Measurements from ENCODE around the gene ST8SIA5. TPM values are rescaled to one million over a fixed set of nuclear protein-coding genes. Genes with fewer than 3 reads are reported as not detected.

The ST8SIA5 gene
- total and polyA plus RNA-seq, 2 donors (not counting 3 experiments of a cell fraction or from before 2014, with no cell fraction given) = 0.25 to 0.62 TPM

- Histone ChIP-seq H3K79me2 (ENCODE audit: control insufficient read depth, insufficient read depth, low read length) (no peaks in the 10 kb centered on the region), H2AFZ (ENCODE audit: low read depth, low read length) (no peak overlapping the region), H3K27ac (ENCODE audit: insufficient read depth, low read depth, low read length) (no peak overlapping the region), H4K20me1 (replicated peaks; ENCODE audit: control insufficient read depth, extremely low read depth, insufficient read depth, low read length) (no peaks in the 10 kb centered on the region), H3K4me2 (ENCODE audit: insufficient read depth, low read length) (no peak overlapping the region), H3K4me1 (ENCODE audit: control insufficient read depth, extremely low read depth, insufficient read depth, low read length) (no peaks in the 10 kb centered on the region), H3K9me1 (replicated peaks; ENCODE audit: control insufficient read depth, extremely low read depth, insufficient read depth, low read length) (no peaks in the 10 kb centered on the region), H3K36me3 (ENCODE audit: control insufficient read depth in 2 of 2, extremely low read depth in 1 of 2, insufficient read depth in 2 of 2, low read length in 2 of 2) (no peaks in the 10 kb centered on the region), H3K27me3 (ENCODE audit: control insufficient read depth in 2 of 2, insufficient read depth in 2 of 2, low read length in 2 of 2) (peaks cover 0 to 3% of the 10 kb centered on the region in 2 experiments), H3K9ac (replicated peaks; ENCODE audit: extremely low read depth, insufficient read depth, low read length) (no peak overlapping the region), H3K4me3 (replicated peaks in 1 of 3; ENCODE audit: insufficient read depth in 1 of 3, low read depth in 1 of 3, low read length in 3 of 3) (no peak overlapping the region), H3K9me3 (replicated peaks; ENCODE audit: control insufficient read depth, insufficient read depth, low read length) (no peaks in the 10 kb centered on the region)
- dilution Hi-C loops (cut with MboI; ENCODE audit: extremely low pct_ligation_motif_present, low sequenced_read_pairs) = no loop called here
- DNase-seq (ENCODE audit: low read depth, low spot score) = no peak
- POLR2A ChIA-PET = no interaction called here
- CTCF ChIA-PET = interaction anchor here (0.8 kb wide), 1 partner anchor 11 kb away, joined by 3 read pairs; no protein-coding TSS in a partner anchor
- intact Hi-C loops (cut with micrococcal nuclease) = no loop called here
- no TSS peak for BruUV-seq (replicated peaks)
- no peak for TF ChIP-seq JUN (IDR thresholded peaks at IDR 0.05; ENCODE audit: borderline replicate concordance, insufficient read depth, insufficient read length, low read depth)
- TF ChIP-seq MAX (IDR thresholded peaks at IDR 0.05; ENCODE audit: insufficient read depth, insufficient read length) = no peak
- no peak for TF ChIP-seq MYC (IDR thresholded peaks at IDR 0.05; ENCODE audit: low read depth, low read length)
- no peak for TF ChIP-seq FOS (IDR thresholded peaks at IDR 0.05; ENCODE audit: borderline replicate concordance, insufficient read depth, low read length)
- TF ChIP-seq EZH2 (IDR thresholded peaks at IDR 0.05; ENCODE audit: borderline replicate concordance, low read depth, low read length, severe bottlenecking) = no peak
- TF ChIP-seq CTCF (IDR thresholded peaks at IDR 0.05; ENCODE audit: extremely low read depth in 1 of 2, insufficient read depth in 1 of 2, low read depth in 1 of 2, low read length in 2 of 2) = no peak
- TF ChIP-seq POLR2A (IDR thresholded peaks at IDR 0.05; ENCODE audit: low read depth, low read length) = no peak
- TF ChIP-seq GATA2 (IDR thresholded peaks at IDR 0.05; ENCODE audit: insufficient read depth, insufficient read length, low read depth, low read length) = no peak
- no peak for TF ChIP-seq POLR2AphosphoS5 (IDR thresholded peaks at IDR 0.05; ENCODE audit: insufficient read depth, low read depth, low read length)
- FAIRE-seq = no peak
These were observed 56.6 kb downstream of the ST8SIA5 start for GRCh38 chr18:46700066-46700824.

Data from endothelial cell of umbilical vein (primary cell).